GM19035 (cell line): ENCODE data around the gene MYCBP2.
"Not testable (repeated sequence)": the region's sequence is repeated elsewhere in the genome, so short reads cannot be mapped to it uniquely, and the experiment has no call there.

ENCODE experiments used
- ATAC-seq: cut with Tn5 transposase; IDR thresholded peaks from one replicate; pipeline ENCODE4 v1.9.1; 2021; ENCODE audit not compliant: unreplicated experiment

MYCBP2 gene

GRCh38 chr13:77034881-77035280, 292.0 kb downstream of the MYCBP2 start:
- no peak for ATAC-seq

- ATAC-seq, result no peak
Observed at GRCh38 chr13:77033717-77034302, 293.1 kb downstream of the MYCBP2 start.

DNA sequence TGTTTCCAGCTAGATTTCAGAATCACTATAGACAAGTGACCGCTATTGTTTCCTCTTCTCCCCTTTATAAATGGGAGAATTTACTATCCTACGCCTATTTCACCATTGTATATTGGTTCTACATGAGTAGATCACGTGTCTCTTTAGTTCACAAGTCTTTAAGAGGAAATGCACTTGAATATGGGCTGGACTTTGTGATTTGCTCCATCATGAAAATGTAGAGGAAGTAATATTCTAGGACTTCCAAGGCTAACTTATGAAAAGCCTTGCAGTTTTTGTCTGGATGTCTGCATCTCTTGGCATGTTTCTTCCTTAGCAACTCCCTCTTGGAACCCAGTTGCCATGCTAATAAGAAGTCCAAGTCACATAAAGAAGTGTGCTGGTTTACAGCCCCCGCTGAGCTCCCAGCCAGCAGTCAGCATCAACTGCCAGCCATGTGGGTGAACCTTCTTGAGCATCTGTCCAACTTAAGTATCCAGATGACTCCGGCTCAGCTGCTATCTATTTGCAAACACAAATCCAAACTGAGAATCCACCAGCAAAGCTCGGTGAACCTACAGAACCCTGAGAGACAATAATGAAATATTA, 295.1 kb downstream of the MYCBP2 start:
- ATAC-seq, result no peak

GRCh38 chr13:77029436-77029835, 297.5 kb downstream of the MYCBP2 start:
- no peak for ATAC-seq

- no peak for ATAC-seq
Observed at GRCh38 chr13:77028202-77028601, 298.7 kb downstream of the MYCBP2 start.

GRCh38 chr13:77026861-77027621, 299.9 kb downstream of the MYCBP2 start, which contains the start of gene FBXL3:
Gene FBXL3 (minus strand): TSS chr13:77027159. CDS start chr13:77021860, 5,299 bp downstream.
- peak; percentile 59 for ATAC-seq

DNA sequence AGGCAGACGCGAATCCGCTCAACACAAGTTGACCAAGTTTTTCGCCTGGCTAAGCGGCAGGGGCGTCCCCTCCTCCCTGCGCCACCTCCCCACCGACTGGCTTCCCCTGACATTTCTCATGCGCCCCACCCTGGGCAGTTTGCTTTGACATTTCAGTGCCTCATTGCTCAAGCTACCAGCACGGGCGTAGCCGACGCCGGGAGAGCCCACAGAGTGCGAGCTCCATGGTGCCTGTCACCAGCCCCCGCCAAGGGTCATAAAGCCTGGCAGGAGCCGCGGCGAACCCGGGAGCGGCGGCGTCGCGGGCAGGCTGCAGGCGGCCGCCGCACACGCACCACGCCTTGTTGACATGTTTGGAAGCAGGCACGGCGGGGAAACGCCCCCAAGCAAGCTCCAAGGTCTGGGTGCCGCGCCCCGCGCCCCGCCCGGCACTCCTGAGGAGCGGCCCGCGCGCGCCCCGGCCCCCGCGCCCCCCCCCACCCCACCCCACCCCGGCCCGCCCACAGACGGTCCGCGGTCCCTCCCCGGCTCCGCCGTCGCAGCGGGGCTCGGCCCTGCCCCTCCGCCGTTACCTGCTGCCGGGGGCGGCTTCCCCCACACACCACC, 300.5 kb downstream of the MYCBP2 start:
- peak; percentile 55 for ATAC-seq

- no peak for ATAC-seq
Observed at GRCh38 chr13:77022341-77022740, 304.6 kb downstream of the MYCBP2 start.

GRCh38 chr13:77019756-77020155, 307.1 kb downstream of the MYCBP2 start:
- ATAC-seq, result no peak

DNA sequence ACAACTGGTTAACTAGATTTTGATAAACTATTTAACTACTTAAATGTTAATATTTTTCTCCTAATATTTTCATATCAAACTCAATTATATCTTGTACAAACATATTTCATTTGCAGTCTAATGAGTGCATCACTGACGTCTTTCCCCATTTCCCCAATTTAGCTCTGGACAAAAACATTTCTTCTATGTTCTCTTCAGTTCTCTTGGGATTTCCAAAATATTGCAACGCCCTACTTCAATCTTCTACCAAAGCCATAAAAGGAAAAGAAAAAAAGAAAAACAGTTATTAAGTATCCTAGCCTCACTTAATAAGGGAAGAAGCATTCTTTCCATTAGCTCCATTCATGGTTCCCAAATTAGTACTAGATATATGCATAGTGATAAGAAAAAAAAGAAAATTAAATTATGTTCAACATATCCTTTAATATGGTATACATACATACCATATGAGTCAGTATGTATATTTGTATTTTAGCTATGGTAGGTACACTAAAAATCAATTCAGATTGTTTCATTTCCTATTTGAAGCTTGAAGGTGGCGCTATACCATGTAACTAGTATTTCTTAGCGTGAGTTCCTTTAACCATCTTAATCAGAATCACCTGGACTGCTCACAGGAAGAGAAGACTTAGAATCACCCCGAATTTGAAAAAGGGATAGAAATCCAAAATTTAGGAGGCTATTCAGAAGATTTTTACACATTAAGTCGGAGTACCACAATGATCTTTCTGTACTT, 309.8 kb downstream of the MYCBP2 start:
- ATAC-seq, result no peak

GRCh38 chr13:77016251-77016812, 310.6 kb downstream of the MYCBP2 start:
- ATAC-seq, result no peak

GRCh38 chr13:77014906-77015685, 311.8 kb downstream of the MYCBP2 start:
- ATAC-seq, result no peak

- ATAC-seq, result no peak
Observed at GRCh38 chr13:77013853-77014542, 312.9 kb downstream of the MYCBP2 start.

- not testable (repeated sequence) for ATAC-seq
Observed at GRCh38 chr13:77009719-77010118, 317.2 kb downstream of the MYCBP2 start.

DNA sequence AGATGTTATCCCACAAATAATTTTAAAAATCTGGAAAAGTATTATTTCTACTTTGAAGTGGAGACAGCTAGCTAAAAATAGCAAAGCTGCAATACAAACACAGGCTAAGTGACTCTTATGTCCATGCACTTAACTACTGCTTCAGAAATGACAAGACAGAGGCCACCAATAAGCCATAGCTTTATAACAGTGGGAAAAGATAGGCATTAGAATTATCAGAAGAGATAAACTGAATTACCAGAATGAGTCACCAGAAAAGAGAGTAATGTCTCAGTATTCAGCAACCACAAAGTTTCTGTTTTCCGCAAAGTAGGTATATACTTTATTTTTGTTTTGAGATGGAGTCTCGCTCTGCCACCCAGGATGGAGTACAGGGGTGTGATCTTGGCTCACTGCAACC, 317.9 kb downstream of the MYCBP2 start:
- ATAC-seq, result peak; percentile 73

DNA sequence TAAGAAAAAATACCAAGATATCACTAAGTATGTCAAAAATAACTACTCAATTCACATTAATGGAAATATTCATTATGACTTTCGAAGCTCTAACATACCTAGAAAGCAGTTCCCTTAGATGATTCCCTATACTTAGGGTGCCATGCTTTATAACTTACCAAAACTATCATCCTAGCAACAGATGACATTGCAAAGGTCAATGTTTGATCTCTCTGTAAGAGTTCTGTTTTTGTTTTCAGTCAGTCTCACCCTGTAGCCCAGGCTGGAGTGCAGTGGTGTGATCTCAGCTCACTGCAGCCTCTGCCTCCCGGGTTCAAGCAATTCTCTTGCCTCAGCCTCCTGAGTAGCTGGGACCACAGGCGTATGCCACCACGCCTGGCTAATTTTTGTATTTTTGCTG, 318.6 kb downstream of the MYCBP2 start:
- not testable (repeated sequence) for ATAC-seq

DNA sequence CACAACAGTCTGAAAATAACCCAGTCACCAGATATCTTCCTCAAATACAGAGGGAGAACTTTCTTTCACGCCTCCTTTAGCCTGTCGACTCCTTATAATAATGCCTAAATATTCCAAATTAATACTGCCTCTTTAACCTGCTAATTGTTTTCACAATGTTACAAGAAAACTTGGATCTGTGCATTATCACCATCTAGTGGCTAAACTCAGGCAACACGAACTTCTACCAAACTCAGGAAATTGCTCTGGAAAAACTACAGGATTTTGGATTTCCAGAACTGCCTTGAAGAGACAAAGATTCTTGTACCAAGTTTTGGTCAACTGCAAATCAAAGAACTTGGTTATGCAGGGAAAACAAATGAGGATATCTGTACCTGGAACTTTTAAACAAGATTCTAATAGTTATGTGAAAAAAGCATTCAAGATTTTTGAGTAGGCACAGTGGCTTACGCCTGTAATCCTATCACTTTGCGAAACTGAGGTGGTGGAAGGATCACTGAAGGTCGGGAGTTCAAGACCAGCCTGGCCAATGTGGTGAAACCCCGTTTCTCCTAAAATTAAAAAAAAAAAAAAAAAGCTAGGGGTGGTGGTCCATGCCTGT, 324.2 kb downstream of the MYCBP2 start:
- no peak for ATAC-seq

GRCh38 chr13:77001963-77002587, 324.8 kb downstream of the MYCBP2 start:
- ATAC-seq, result no peak

DNA sequence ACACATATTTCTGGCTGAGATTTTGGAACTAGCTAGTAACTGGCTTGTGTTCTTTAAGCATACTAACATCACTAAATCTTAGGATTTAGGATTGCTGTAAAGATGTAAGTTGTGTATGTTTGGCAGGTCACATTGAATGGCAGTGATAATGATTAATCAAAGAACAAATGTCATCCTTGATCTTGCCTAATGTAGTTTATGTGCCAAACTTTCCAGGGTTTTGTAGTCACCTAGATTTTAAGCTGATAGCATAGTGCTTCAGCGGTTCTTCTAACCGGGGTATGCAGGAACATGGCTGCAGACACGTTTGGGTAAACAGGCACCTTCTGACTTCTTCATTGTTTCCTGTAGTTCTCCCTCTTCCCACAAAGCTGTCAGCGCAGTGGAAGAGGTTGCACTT, 325.4 kb downstream of the MYCBP2 start:
- ATAC-seq, result no peak
